ENCODE results near the gene PSAP. TPM values are rescaled to one million over a fixed set of nuclear protein-coding genes. Genes with fewer than 3 reads are reported as not detected.
"Not testable (repeated sequence)": the region's sequence is repeated elsewhere in the genome, so short reads cannot be mapped to it uniquely, and the experiment has no call there.

PSAP gene
- total and polyA plus RNA-seq, 2 donors from 2014 or later = 1,082 to 1,249 TPM

- TF ChIP-seq CTCF (IDR thresholded peaks at IDR 0.05; ENCODE audit: borderline replicate concordance, extremely low read depth, insufficient read depth) = no peak
- no peak overlapping the region for H3K9ac ChIP-seq (ENCODE audit: low read length in 3 of 3)
Observed at GRCh38 chr10:71877821-71878220, 26.8 kb upstream of the PSAP start.

GRCh38 chr10:71874680-71875354, 23.8 kb upstream of the PSAP start:
- FAIRE-seq; H3K9ac ChIP-seq (ENCODE audit: low read length in 3 of 3); DNase-seq; H3K4me3 ChIP-seq (ENCODE audit: low read length in 3 of 3); H3K4me1 ChIP-seq (ENCODE audit: control insufficient read depth in 2 of 3, insufficient read depth in 2 of 3, low read depth in 1 of 3, low read length in 3 of 3); H3K9me3 ChIP-seq (ENCODE audit: control insufficient read depth in 2 of 3, insufficient read depth in 1 of 3, low read length in 3 of 3); H3K27ac ChIP-seq (ENCODE audit: low read depth in 2 of 2, low read length in 2 of 2); intact Hi-C loops (cut with DNase I); H3K36me3 ChIP-seq (ENCODE audit: control insufficient read depth in 2 of 3, insufficient read depth in 3 of 3, low read length in 3 of 3); H3K27me3 ChIP-seq (ENCODE audit: control insufficient read depth, insufficient read depth, low read length): not testable (repeated sequence)

More at GRCh38 chr10:71877821-71878220, 26.8 kb upstream of the PSAP start:
- Histone ChIP-seq H3K4me1 (ENCODE audit: control insufficient read depth in 2 of 3, insufficient read depth in 2 of 3, low read depth in 1 of 3, low read length in 3 of 3) (no peaks in the 10 kb centered on the region), H3K4me3 (ENCODE audit: low read length in 3 of 3) (no peak overlapping the region), H3K27ac (ENCODE audit: low read depth in 2 of 2, low read length in 2 of 2) (no peak overlapping the region), H3K27me3 (ENCODE audit: control insufficient read depth, insufficient read depth, low read length) (no peaks in the 10 kb centered on the region), H3K9me3 (ENCODE audit: control insufficient read depth in 2 of 3, insufficient read depth in 1 of 3, low read length in 3 of 3) (no peaks in the 10 kb centered on the region), H3K36me3 (ENCODE audit: control insufficient read depth in 2 of 3, insufficient read depth in 3 of 3, low read length in 3 of 3) (no peaks in the 10 kb centered on the region)
- intact Hi-C loops (cut with DNase I) = no loop called here
- DNase-seq (peak in 1 of 5 donors; percentile 12), FAIRE-seq (no peak)

- H3K27ac ChIP-seq (ENCODE audit: low read depth in 2 of 2, low read length in 2 of 2) = no peak overlapping the region
Observed at GRCh38 chr10:71873582-71874211, 22.6 kb upstream of the PSAP start.

GRCh38 chr10:71869601-71870000, 18.6 kb upstream of the PSAP start:
- FAIRE-seq; H3K27me3 ChIP-seq (ENCODE audit: control insufficient read depth, insufficient read depth, low read length); H3K4me3 ChIP-seq (ENCODE audit: low read length in 3 of 3); H3K4me1 ChIP-seq (ENCODE audit: control insufficient read depth in 2 of 3, insufficient read depth in 2 of 3, low read depth in 1 of 3, low read length in 3 of 3); H3K9ac ChIP-seq (ENCODE audit: low read length in 3 of 3); intact Hi-C loops (cut with DNase I); H3K36me3 ChIP-seq (ENCODE audit: control insufficient read depth in 2 of 3, insufficient read depth in 3 of 3, low read length in 3 of 3); H3K27ac ChIP-seq (ENCODE audit: low read depth in 2 of 2, low read length in 2 of 2); H3K9me3 ChIP-seq (ENCODE audit: control insufficient read depth in 2 of 3, insufficient read depth in 1 of 3, low read length in 3 of 3): not testable (repeated sequence)
- DNase-seq = peak in 1 of 5 donors; percentile 69

More at GRCh38 chr10:71873582-71874211, 22.6 kb upstream of the PSAP start:
- DNase-seq = no peak
- no peak for FAIRE-seq
- Histone ChIP-seq H3K9me3 (ENCODE audit: control insufficient read depth in 2 of 3, insufficient read depth in 1 of 3, low read length in 3 of 3) (no peaks in the 10 kb centered on the region), H3K4me3 (ENCODE audit: low read length in 3 of 3) (no peak overlapping the region), H3K9ac (ENCODE audit: low read length in 3 of 3) (no peak overlapping the region), H3K27me3 (ENCODE audit: control insufficient read depth, insufficient read depth, low read length) (no peaks in the 10 kb centered on the region), H3K4me1 (ENCODE audit: control insufficient read depth in 2 of 3, insufficient read depth in 2 of 3, low read depth in 1 of 3, low read length in 3 of 3) (no peaks in the 10 kb centered on the region), H3K36me3 (ENCODE audit: control insufficient read depth in 2 of 3, insufficient read depth in 3 of 3, low read length in 3 of 3) (no peaks in the 10 kb centered on the region)
- intact Hi-C loops (cut with DNase I) = no loop called here
- no peak for TF ChIP-seq CTCF (IDR thresholded peaks at IDR 0.05; ENCODE audit: borderline replicate concordance, extremely low read depth, insufficient read depth)

Data from kidney (tissue), 14 donors.